ENCODE results near the gene CYFIP1. TPM values are rescaled to one million over a fixed set of nuclear protein-coding genes. Genes with fewer than 3 reads are reported as not detected.
A peak's percentile ranks its signal among the peaks of the same experiment; 100 is the strongest.

The CYFIP1 gene
- total RNA-seq, 1 donor from 2014 or later, result 28.8 TPM

- DNase-seq, result no peak
- ATAC-seq (ENCODE audit: poor library complexity), result no peak
- intact Hi-C loops (cut with DNase I), result no loop called here
Observed at GRCh38 chr15:22954326-22954725, 25.8 kb downstream of the CYFIP1 start.

GRCh38 chr15:22952796-22953579 lies 27.2 kb downstream of the CYFIP1 start:
- intact Hi-C loops (cut with DNase I), result no loop called here
- DNase-seq (no peak), ATAC-seq (ENCODE audit: poor library complexity) (no peak)

GRCh38 chr15:22951381-22952280 lies 28.5 kb downstream of the CYFIP1 start:
- no peak for ATAC-seq (ENCODE audit: poor library complexity)
- DNase-seq, result no peak
- intact Hi-C loops (cut with DNase I), result no loop called here

- intact Hi-C loops (cut with DNase I), result no loop called here
- DNase-seq (no peak), ATAC-seq (ENCODE audit: poor library complexity) (no peak)
Observed at GRCh38 chr15:22951031-22951380, 29.2 kb downstream of the CYFIP1 start.

- intact Hi-C loops (cut with DNase I), result no loop called here
- DNase-seq (no peak), ATAC-seq (ENCODE audit: poor library complexity) (no peak)
Observed at GRCh38 chr15:22950256-22950990, 29.7 kb downstream of the CYFIP1 start.

GRCh38 chr15:22949074-22949547 lies 31.1 kb downstream of the CYFIP1 start:
- ATAC-seq (ENCODE audit: poor library complexity) (peak; percentile 90), DNase-seq (peak; percentile 89)
- intact Hi-C loops (cut with DNase I), result loop anchor here (2.0 kb wide), 1 partner anchor 32 kb away; the partner anchor contains the start of gene CYFIP1

GRCh38 chr15:22948056-22948455 lies 32.1 kb downstream of the CYFIP1 start:
- intact Hi-C loops (cut with DNase I), result loop anchor here (2.0 kb wide), 1 partner anchor 33 kb away; the partner anchor contains the start of gene CYFIP1
- no peak for ATAC-seq (ENCODE audit: poor library complexity)
- no peak for DNase-seq

GRCh38 chr15:22947101-22948000 lies 32.8 kb downstream of the CYFIP1 start:
- intact Hi-C loops (cut with DNase I), result no loop called here
- ATAC-seq (ENCODE audit: poor library complexity) (no peak), DNase-seq (no peak)

- intact Hi-C loops (cut with DNase I), result no loop called here
- ATAC-seq (ENCODE audit: poor library complexity), result no peak
Observed at GRCh38 chr15:22945071-22945470, 35.1 kb downstream of the CYFIP1 start.

GRCh38 chr15:22944651-22945050 lies 35.5 kb downstream of the CYFIP1 start:
- intact Hi-C loops (cut with DNase I), result no loop called here
- DNase-seq (peak; percentile 43), ATAC-seq (ENCODE audit: poor library complexity) (no peak)

More at GRCh38 chr15:22945071-22945470, 35.1 kb downstream of the CYFIP1 start:
- DNase-seq, result no peak

GRCh38 chr15:22942877-22943276 lies 37.3 kb downstream of the CYFIP1 start:
- ATAC-seq (ENCODE audit: poor library complexity), result no peak
- DNase-seq, result no peak
- intact Hi-C loops (cut with DNase I), result no loop called here

- ATAC-seq (ENCODE audit: poor library complexity), result no peak
Observed at GRCh38 chr15:22942306-22942855, 37.8 kb downstream of the CYFIP1 start.

GRCh38 chr15:22941179-22941578 lies 39.0 kb downstream of the CYFIP1 start:
- intact Hi-C loops (cut with DNase I), result no loop called here
- DNase-seq (no peak), ATAC-seq (ENCODE audit: poor library complexity) (no peak)

More at GRCh38 chr15:22942306-22942855, 37.8 kb downstream of the CYFIP1 start:
- intact Hi-C loops (cut with DNase I), result no loop called here
- no peak for DNase-seq

- intact Hi-C loops (cut with DNase I), result no loop called here
- ATAC-seq (ENCODE audit: poor library complexity), result peak; percentile 74
- DNase-seq, result peak; percentile 50
Observed at GRCh38 chr15:22939652-22940061, 40.5 kb downstream of the CYFIP1 start.

GRCh38 chr15:22939051-22939450 lies 41.1 kb downstream of the CYFIP1 start:
- ATAC-seq (ENCODE audit: poor library complexity) (peak; percentile 73), DNase-seq (peak; percentile 62)
- intact Hi-C loops (cut with DNase I), result no loop called here

GRCh38 chr15:22936577-22937472 lies 43.3 kb downstream of the CYFIP1 start:
- ATAC-seq (ENCODE audit: poor library complexity) (no peak), DNase-seq (no peak)
- intact Hi-C loops (cut with DNase I), result no loop called here

GRCh38 chr15:22933641-22934061 lies 46.5 kb downstream of the CYFIP1 start:
- intact Hi-C loops (cut with DNase I), result no loop called here
- DNase-seq (no peak), ATAC-seq (ENCODE audit: poor library complexity) (no peak)
